ENCODE data around the gene UBXN10. TPM values are rescaled to one million over a fixed set of nuclear protein-coding genes. Genes with fewer than 3 reads are reported as not detected.

UBXN10 gene
- total and polyA plus RNA-seq, 4 donors, result 0.50 to 2.3 (median 1.1) TPM

GRCh38 chr1:20223551-20224419, 37.9 kb downstream of the UBXN10 start:
- Histone ChIP-seq H3K4me1 (ENCODE audit: control insufficient read depth in 4 of 4, insufficient read depth in 4 of 4, low read length in 3 of 4) (no peaks in the 10 kb centered on the region), H3K27me3 (ENCODE audit: control insufficient read depth in 4 of 4, insufficient read depth in 4 of 4, low read length in 3 of 4) (peaks cover 0 to 3% (median 0%) of the 10 kb centered on the region in 4 donors), H3K9ac (ENCODE audit: low read depth in 1 of 2, low read length in 2 of 2) (no peak overlapping the region), H3K9me3 (ENCODE audit: control insufficient read depth in 4 of 4, low read length in 3 of 4) (no peaks in the 10 kb centered on the region), H3K27ac (ENCODE audit: low read depth in 1 of 2, low read length in 2 of 2) (no peak overlapping the region), H3K36me3 (ENCODE audit: control insufficient read depth in 4 of 4, insufficient read depth in 3 of 4, low read depth in 1 of 4, low read length in 3 of 4) (no peaks in the 10 kb centered on the region), H3K4me3 (ENCODE audit: low read depth in 1 of 3, low read length in 3 of 3) (no peak overlapping the region)
- TF ChIP-seq EGR1 (IDR thresholded peaks at IDR 0.05; ENCODE audit: low read depth in 2 of 2) (no peak), FOXA2 (IDR thresholded peaks at IDR 0.05) (no peak), RXRA (IDR thresholded peaks at IDR 0.05) (no peak), JUND (IDR thresholded peaks at IDR 0.05) (no peak), ZBTB33 (IDR thresholded peaks at IDR 0.05) (no peak), TAF1 (conservative IDR thresholded peaks at IDR 0.05) (no peak), HNF4G (IDR thresholded peaks at IDR 0.05) (no peak), YY1 (IDR thresholded peaks at IDR 0.05) (no peak), FOXA1 (IDR thresholded peaks at IDR 0.05) (no peak), ATF3 (IDR thresholded peaks at IDR 0.05) (no peak), SP1 (IDR thresholded peaks at IDR 0.05) (no peak)
- TF ChIP-seq, protein P1, sequence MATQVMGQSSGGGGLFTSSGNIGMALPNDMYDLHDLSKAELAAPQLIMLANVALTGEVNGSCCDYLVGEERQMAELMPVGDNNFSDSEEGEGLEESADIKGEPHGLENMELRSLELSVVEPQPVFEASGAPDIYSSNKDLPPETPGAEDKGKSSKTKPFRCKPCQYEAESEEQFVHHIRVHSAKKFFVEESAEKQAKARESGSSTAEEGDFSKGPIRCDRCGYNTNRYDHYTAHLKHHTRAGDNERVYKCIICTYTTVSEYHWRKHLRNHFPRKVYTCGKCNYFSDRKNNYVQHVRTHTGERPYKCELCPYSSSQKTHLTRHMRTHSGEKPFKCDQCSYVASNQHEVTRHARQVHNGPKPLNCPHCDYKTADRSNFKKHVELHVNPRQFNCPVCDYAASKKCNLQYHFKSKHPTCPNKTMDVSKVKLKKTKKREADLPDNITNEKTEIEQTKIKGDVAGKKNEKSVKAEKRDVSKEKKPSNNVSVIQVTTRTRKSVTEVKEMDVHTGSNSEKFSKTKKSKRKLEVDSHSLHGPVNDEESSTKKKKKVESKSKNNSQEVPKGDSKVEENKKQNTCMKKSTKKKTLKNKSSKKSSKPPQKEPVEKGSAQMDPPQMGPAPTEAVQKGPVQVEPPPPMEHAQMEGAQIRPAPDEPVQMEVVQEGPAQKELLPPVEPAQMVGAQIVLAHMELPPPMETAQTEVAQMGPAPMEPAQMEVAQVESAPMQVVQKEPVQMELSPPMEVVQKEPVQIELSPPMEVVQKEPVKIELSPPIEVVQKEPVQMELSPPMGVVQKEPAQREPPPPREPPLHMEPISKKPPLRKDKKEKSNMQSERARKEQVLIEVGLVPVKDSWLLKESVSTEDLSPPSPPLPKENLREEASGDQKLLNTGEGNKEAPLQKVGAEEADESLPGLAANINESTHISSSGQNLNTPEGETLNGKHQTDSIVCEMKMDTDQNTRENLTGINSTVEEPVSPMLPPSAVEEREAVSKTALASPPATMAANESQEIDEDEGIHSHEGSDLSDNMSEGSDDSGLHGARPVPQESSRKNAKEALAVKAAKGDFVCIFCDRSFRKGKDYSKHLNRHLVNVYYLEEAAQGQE (IDR thresholded peaks at IDR 0.05), result no peak
- DNase-seq (ENCODE audit: low spot score), result no peak
- WGBS, result 49% methylated on average over 18 of the region's 18 CpGs

GRCh38 chr1:20224546-20224945, 38.6 kb downstream of the UBXN10 start:
- TF ChIP-seq ATF3 (IDR thresholded peaks at IDR 0.05), result no peak
- no peak for TF ChIP-seq YY1 (IDR thresholded peaks at IDR 0.05)
- TF ChIP-seq GABPA (IDR thresholded peaks at IDR 0.05 in 1 of 2, conservative IDR thresholded peaks at IDR 0.05 in 1 of 2), result no peak
- no peak for TF ChIP-seq RAD21 (IDR thresholded peaks at IDR 0.05)
- TF ChIP-seq NR2F2 (IDR thresholded peaks at IDR 0.05), result no peak
- no peak for TF ChIP-seq JUND (IDR thresholded peaks at IDR 0.05)
- TF ChIP-seq EGR1 (IDR thresholded peaks at IDR 0.05; ENCODE audit: low read depth in 2 of 2), result no peak
- no peak for TF ChIP-seq ZBTB33 (IDR thresholded peaks at IDR 0.05)
- TF ChIP-seq SP1 (IDR thresholded peaks at IDR 0.05), result no peak
- Histone ChIP-seq H3K4me1 (ENCODE audit: control insufficient read depth in 4 of 4, insufficient read depth in 4 of 4, low read length in 3 of 4) (no peaks in the 10 kb centered on the region), H3K36me3 (ENCODE audit: control insufficient read depth in 4 of 4, insufficient read depth in 3 of 4, low read depth in 1 of 4, low read length in 3 of 4) (no peaks in the 10 kb centered on the region), H3K27me3 (ENCODE audit: control insufficient read depth in 4 of 4, insufficient read depth in 4 of 4, low read length in 3 of 4) (peaks cover 0 to 3% (median 0%) of the 10 kb centered on the region in 4 donors), H3K9me3 (ENCODE audit: control insufficient read depth in 4 of 4, low read length in 3 of 4) (no peaks in the 10 kb centered on the region), H3K9ac (ENCODE audit: low read depth in 1 of 2, low read length in 2 of 2) (no peak overlapping the region), H3K27ac (ENCODE audit: low read depth in 1 of 2, low read length in 2 of 2) (no peak overlapping the region), H3K4me3 (ENCODE audit: low read depth in 1 of 3, low read length in 3 of 3) (no peak overlapping the region)
- WGBS, result 76% methylated on average over 3 of the region's 3 CpGs
- DNase-seq (ENCODE audit: low spot score), result no peak

Data from liver (tissue), 9 donors.